RPMI8226 (cell line): Measurements from ENCODE around the gene CMPK2.

Experiments
- DNase-seq: peaks from one replicate; pipeline ENCODE4 v3.0.0-alpha.2; 2015

The CMPK2 gene

DNA sequence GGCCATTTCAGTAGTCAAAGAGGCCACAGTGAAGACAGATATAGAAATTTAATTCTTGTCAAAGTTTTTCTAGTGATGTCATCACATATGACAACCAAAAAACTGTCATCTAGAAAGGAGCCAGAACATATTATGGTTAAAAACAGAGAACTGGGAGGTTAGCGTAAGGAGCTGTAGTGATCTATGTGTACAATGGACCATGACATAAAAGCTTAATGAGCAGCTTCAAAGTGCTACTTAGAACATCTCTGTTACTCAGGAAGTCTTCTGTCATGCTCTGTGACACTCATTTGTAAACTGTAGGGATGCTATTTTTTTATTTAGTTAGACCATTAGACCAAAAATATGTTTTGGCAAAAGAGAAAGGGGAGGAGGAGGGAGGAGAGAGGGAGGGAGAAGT is 57.3 kb downstream of the CMPK2 start:
- no peak for DNase-seq

DNA sequence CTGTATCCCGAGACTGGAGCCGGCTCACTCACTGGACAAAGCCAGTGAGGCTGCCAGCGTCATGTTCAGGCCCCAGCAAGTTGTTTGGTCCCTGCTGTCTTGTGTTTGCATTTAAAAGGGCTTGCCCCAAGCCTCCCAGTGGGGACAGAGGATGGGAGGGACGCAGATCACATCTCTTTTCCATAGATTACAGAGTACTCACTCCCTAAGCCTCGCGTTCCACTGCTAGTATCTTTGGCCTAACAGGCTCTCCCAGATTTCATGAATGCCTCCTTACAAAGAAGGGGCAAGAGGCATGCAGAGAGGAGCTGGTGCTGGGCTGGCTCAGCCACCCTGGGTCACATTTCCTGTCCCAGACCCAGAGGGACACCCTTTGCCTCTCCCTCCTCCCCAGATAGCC is 59.1 kb downstream of the CMPK2 start:
- no peak for DNase-seq

DNA sequence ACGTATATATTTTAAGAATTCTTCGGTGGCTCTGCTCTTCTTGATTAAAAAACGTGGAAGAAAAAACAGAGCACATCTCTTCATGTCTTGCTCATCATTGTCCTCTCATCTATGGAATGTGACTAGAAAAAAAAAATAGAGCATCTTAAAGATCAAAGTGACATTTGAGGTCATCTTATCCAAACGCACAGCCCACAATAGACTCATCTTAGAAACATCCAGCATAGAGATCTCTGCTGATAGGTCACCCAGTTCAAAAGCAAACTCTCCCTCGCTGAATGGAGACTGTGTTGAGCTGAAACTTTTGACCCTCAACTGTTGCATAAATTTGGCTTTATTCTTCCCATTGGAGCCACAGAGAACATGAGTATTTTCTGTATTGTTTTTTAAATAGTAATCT is 65.2 kb downstream of the CMPK2 start:
- no peak for DNase-seq
